Panc1 (cell line): Measurements from ENCODE around the gene C12orf54. TPM values are rescaled to one million over a fixed set of nuclear protein-coding genes. Genes with fewer than 3 reads are reported as not detected.

Source experiments
- ATAC-seq: fragments of 200-7000 bp; cut with Tn5 transposase; 2 replicates; pipeline ENCODE4 v1.9.1; 2020; ENCODE audit warnings: mild to moderate bottlenecking, moderate library complexity
- BruUV-seq: library from RNA; stranded (reverse); fragments of 400-500 nt; replicated peaks from 2 replicates; lab custom pipeline; 2021; lab: Mats Ljungman, UMichigan
- CTCF ChIA-PET: fragments of 300-600 bp; sonication (Branson Sonifier 250); formaldehyde crosslinking; loops from one replicate; lab custom pipeline; 2022; ENCODE audit warnings: antibody characterized with exemption; lab: Charles Lee
- POLR2A ChIA-PET: fragments of 300-600 bp; sonication (Branson Sonifier 250); formaldehyde crosslinking; loops from one replicate; lab custom pipeline; 2022; ENCODE audit warnings: antibody characterized with exemption; lab: Charles Lee
- DNase-seq: peaks from one replicate; pipeline ENCODE4 v3.0.0-alpha.2; 2010; ENCODE audit warnings: low read depth, low spot score
- H3K27ac ChIP-seq: 2 replicates; pipeline ENCODE4 v1.5.1; 2011; ENCODE audit warnings: mild to moderate bottlenecking, low read length, inconsistent platforms
- H3K27me3 ChIP-seq: fragments of 200-500 bp; sonication (Bioruptor generic); 2 replicates; pipeline ENCODE4 v1.6.0; 2014; ENCODE audit warnings: low read length, inconsistent platforms; ENCODE audit not compliant: control insufficient read depth, insufficient read depth
- H3K36me3 ChIP-seq: fragments of 200-500 bp; sonication (Bioruptor generic); 2 replicates; pipeline ENCODE4 v1.5.1; 2014; ENCODE audit warnings: inconsistent platforms, mild to moderate bottlenecking, low read length, moderate library complexity; ENCODE audit not compliant: control insufficient read depth, insufficient read depth
- H3K4me1 ChIP-seq: 2 replicates; pipeline ENCODE4 v1.5.1; 2011; ENCODE audit warnings: inconsistent platforms, mild to moderate bottlenecking, low read length, moderate library complexity; ENCODE audit not compliant: control insufficient read depth, insufficient read depth
- H3K4me3 ChIP-seq, 2 experiments: 2 replicates each; pipeline ENCODE4 v1.5.1; 2011 to 2012; ENCODE audit warnings: low read depth in 2 of 2, low read length in 2 of 2, mild to moderate bottlenecking in 2 of 2, inconsistent platforms in 1 of 2, moderate library complexity in 1 of 2
- H3K9me3 ChIP-seq: fragments of 200-500 bp; sonication (Bioruptor generic); 2 replicates; pipeline ENCODE4 v1.5.1; 2014; ENCODE audit warnings: low read depth, mild to moderate bottlenecking, inconsistent platforms, low read length, moderate library complexity; ENCODE audit not compliant: control insufficient read depth, insufficient read depth
- CTCF ChIP-seq: fragments of 450-650 bp; IDR thresholded peaks from 2 replicates; pipeline ENCODE4 v1.5.1; 2017; ENCODE audit warnings: mild to moderate bottlenecking
- POLR2AphosphoS5 ChIP-seq: IDR thresholded peaks from 2 replicates; pipeline ENCODE4 v1.6.1; 2012; ENCODE audit warnings: mild to moderate bottlenecking, low read depth, low read length, moderate library complexity
- REST ChIP-seq, 2 experiments: IDR thresholded peaks; 2 replicates each; pipeline ENCODE4 v1.6.1; 2011 to 2012; ENCODE audit warnings: low read depth in 2 of 2, control low read depth in 1 of 2, low read length in 1 of 2, mild to moderate bottlenecking in 1 of 2, moderate library complexity in 1 of 2; ENCODE audit not compliant: insufficient read depth in 1 of 2
- SIN3A ChIP-seq: IDR thresholded peaks from 2 replicates; pipeline ENCODE4 v1.6.1; 2012; ENCODE audit warnings: low read depth, mild to moderate bottlenecking, low read length, moderate library complexity, borderline replicate concordance; ENCODE audit not compliant: insufficient read depth
- TCF7L2 ChIP-seq: IDR thresholded peaks from 2 replicates; pipeline ENCODE4 v1.6.1; 2011; ENCODE audit warnings: mild to moderate bottlenecking, low read depth, low read length, inconsistent platforms
- in situ Hi-C: cut with HindIII; loops from 2 replicates; pipeline ENCODE4 v1.10.0; 2016; ENCODE audit warnings: low sequenced_read_pairs, low pct_unique_long_range_greater_than_20kb
- intact Hi-C: fragments of 100-400 bp; cut with micrococcal nuclease; formaldehyde crosslinking; loops from one replicate; pipeline ENCODE4 v1.10.0; 2022; ENCODE audit not compliant: unreplicated experiment
- total RNA-seq: library from RNA; stranded (reverse); gene quantifications from one replicate; pipeline ENCODE4 v1.2.1, GENCODE V29; 2021; ENCODE audit not compliant: unreplicated experiment

C12orf54 gene
- total RNA-seq, 1 experiment from 2014 or later, result not detected

GRCh38 chr12:48536602-48537001, 54.3 kb downstream of the C12orf54 start:
- DNase-seq (no peak), ATAC-seq (no peak)
- BruUV-seq, result no TSS peak
- TF ChIP-seq REST (IDR thresholded peaks at IDR 0.05; ENCODE audit: insufficient read depth in 1 of 2, low read depth in 2 of 2, low read length in 1 of 2), result no peak
- TF ChIP-seq POLR2AphosphoS5, result no peak
- no peak for TF ChIP-seq TCF7L2
- no peak for TF ChIP-seq CTCF
- TF ChIP-seq SIN3A, result no peak
- Histone ChIP-seq H3K9me3 (no peaks in the 10 kb centered on the region), H3K27me3 (no peaks in the 10 kb centered on the region), H3K27ac (no peak overlapping the region), H3K36me3 (no peaks in the 10 kb centered on the region), H3K4me1 (no peaks in the 10 kb centered on the region), H3K4me3 (no peak overlapping the region)
- intact Hi-C loops, result no loop called here
- ChIA-PET CTCF (no interaction called here), POLR2A (no interaction called here)
- in situ Hi-C loops, result no loop called here

GRCh38 chr12:48542300-48542928, 60.1 kb downstream of the C12orf54 start:
- CTCF ChIA-PET, result interaction anchor here (0.6 to 4.0 kb wide), 3 partner anchors 31 to 176 kb away, joined by 3 to 53 read pairs (median 3); no protein-coding TSS in a partner anchor

More at GRCh38 chr12:48542300-48542928, 60.1 kb downstream of the C12orf54 start:
- POLR2A ChIA-PET, result interaction anchor here (0.6 kb wide), 1 partner anchor 1322 kb away, joined by 3 read pairs; no protein-coding TSS in a partner anchor
- intact Hi-C loops, result loop anchor here (1.0 kb wide), 1 partner anchor 76 kb away; no protein-coding TSS in a partner anchor
- peak; percentile 88 for ATAC-seq
- peak; percentile 32 for DNase-seq
- in situ Hi-C loops, result no loop called here
- BruUV-seq, result no TSS peak
- no peak overlapping the region for H3K27ac ChIP-seq
- no peaks in the 10 kb centered on the region for H3K36me3 ChIP-seq
- H3K27me3 ChIP-seq, result peaks cover 6% of the 10 kb centered on the region; the same call in 1 of the 2 replicates
- TF ChIP-seq POLR2AphosphoS5 (no peak), REST (IDR thresholded peaks at IDR 0.05; ENCODE audit: insufficient read depth in 1 of 2, low read depth in 2 of 2, low read length in 1 of 2) (no peak), CTCF (peak; percentile 94), SIN3A (no peak)
- H3K4me3 ChIP-seq, result no peak overlapping the region
- no peaks in the 10 kb centered on the region for H3K4me1 ChIP-seq
- no peaks in the 10 kb centered on the region for H3K9me3 ChIP-seq
